Measurements from ENCODE around the gene CD300C. TPM values are rescaled to one million over a fixed set of nuclear protein-coding genes. Genes with fewer than 3 reads are reported as not detected.

Gene CD300C
- total RNA-seq, 1 experiment from 2014 or later, result not detected

GRCh38 chr17:74532115-74532514 is 13.8 kb downstream of the CD300C start:
- H3K27ac Mint-ChIP-seq (ENCODE audit: unreplicated experiment), result no peak overlapping the region
- TF ChIP-seq CTCF (IDR thresholded peaks at IDR 0.05; ENCODE audit: unreplicated experiment), result no peak
- CTCF ChIA-PET, result interaction anchor here (1.0 to 2.2 kb wide), 3 partner anchors 137 to 164 kb away, joined by 3 to 16 read pairs (median 5); partner anchors contain the start of gene GPR142
- no peak for DNase-seq
- intact Hi-C loops (cut with micrococcal nuclease; ENCODE audit: unreplicated experiment), result loop anchor here (5.0 kb wide), 1 partner anchor 155 kb away; no protein-coding TSS in a partner anchor
- no peaks in the 10 kb centered on the region for H3K4me1 Mint-ChIP-seq (ENCODE audit: low read depth, unreplicated experiment)
- no peaks in the 10 kb centered on the region for H3K9me3 Mint-ChIP-seq (ENCODE audit: low read depth, unreplicated experiment)
- BruUV-seq (replicated peaks), result no TSS peak
- no peak overlapping the region for H3K4me3 Mint-ChIP-seq (ENCODE audit: low read depth, unreplicated experiment)
- H3K36me3 Mint-ChIP-seq (ENCODE audit: insufficient read depth, unreplicated experiment), result no peaks in the 10 kb centered on the region
- peaks cover 79% of the 10 kb centered on the region for H3K27me3 Mint-ChIP-seq (ENCODE audit: unreplicated experiment)

DNA sequence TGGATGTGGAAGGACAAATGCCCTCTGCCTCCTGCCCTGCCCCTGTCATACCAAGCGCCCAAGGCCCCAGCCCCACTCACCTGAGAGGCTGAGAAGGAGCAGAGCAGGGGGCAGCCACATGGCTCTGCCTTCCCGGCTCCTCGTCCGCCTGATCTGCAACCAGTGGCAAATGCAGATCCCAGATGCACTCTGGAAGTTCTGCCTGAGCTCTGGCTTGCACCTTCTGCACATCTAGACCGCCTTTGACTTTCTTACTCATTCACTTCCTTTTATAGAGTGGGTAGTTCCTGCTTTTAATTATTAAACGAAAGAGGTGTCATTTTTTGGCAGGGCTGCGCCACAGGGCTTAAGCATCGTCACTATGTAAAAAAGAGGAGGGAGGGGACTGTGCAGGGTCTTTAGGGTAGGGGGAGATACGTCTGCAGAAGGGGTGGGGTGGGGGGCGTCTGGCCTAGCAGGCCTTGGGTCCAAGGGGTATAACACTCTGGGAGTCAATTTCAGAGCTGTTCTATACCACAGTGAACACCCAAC is 14.6 kb downstream of the CD300C start, which contains the start of gene CD300LB:
TSS of gene CD300LB (minus strand) at position 245 of the 531 bp plus-strand sequence. CDS start at position 120, 125 bp downstream.
- Mint-ChIP-seq H3K27ac (ENCODE audit: unreplicated experiment) (no peak within 1 kb of the TSS), H3K9me3 (ENCODE audit: low read depth, unreplicated experiment) (no peaks in the 10 kb centered on the region), H3K36me3 (ENCODE audit: insufficient read depth, unreplicated experiment) (no peaks in the 10 kb centered on the region), H3K4me1 (ENCODE audit: low read depth, unreplicated experiment) (no peaks in the 10 kb centered on the region), H3K4me3 (ENCODE audit: low read depth, unreplicated experiment) (no peak within 1 kb of the TSS), H3K27me3 (ENCODE audit: unreplicated experiment) (peaks cover 79% of the 10 kb centered on the region)
- TF ChIP-seq CTCF (IDR thresholded peaks at IDR 0.05; ENCODE audit: unreplicated experiment), result no peak
- BruUV-seq (replicated peaks), result no TSS peak
- CTCF ChIA-PET, result interaction anchor here (0.7 to 2.2 kb wide), 4 partner anchors 152 to 257 kb away, joined by 4 to 16 read pairs (median 4); partner anchors contain the start of gene GPR142
- intact Hi-C loops (cut with micrococcal nuclease; ENCODE audit: unreplicated experiment), result loop anchor here (5.0 kb wide), 1 partner anchor 154 kb away; no protein-coding TSS in a partner anchor
- DNase-seq, result no peak

DNA sequence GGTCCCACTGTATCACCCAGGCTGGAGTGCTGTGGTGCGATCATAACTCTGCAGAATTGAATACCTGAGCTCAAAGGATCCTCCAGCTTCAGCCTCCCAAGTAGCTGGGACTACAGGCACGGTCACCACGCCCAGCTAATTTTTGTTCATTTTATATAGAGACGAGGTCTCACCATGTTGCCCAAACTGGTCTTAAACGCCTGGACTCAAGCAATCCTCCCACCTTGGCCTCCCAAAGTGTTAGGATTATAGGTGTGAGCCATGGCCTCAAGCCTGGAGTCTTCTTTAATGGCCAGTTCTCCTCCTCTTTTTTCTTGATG is 15.1 kb downstream of the CD300C start:
- H3K4me3 Mint-ChIP-seq (ENCODE audit: low read depth, unreplicated experiment), result no peak overlapping the region
- no peaks in the 10 kb centered on the region for H3K4me1 Mint-ChIP-seq (ENCODE audit: low read depth, unreplicated experiment)
- CTCF ChIA-PET, result interaction anchor here (0.7 kb wide), 2 partner anchors 168 to 258 kb away, joined by 4 read pairs; no protein-coding TSS in a partner anchor

DNA sequence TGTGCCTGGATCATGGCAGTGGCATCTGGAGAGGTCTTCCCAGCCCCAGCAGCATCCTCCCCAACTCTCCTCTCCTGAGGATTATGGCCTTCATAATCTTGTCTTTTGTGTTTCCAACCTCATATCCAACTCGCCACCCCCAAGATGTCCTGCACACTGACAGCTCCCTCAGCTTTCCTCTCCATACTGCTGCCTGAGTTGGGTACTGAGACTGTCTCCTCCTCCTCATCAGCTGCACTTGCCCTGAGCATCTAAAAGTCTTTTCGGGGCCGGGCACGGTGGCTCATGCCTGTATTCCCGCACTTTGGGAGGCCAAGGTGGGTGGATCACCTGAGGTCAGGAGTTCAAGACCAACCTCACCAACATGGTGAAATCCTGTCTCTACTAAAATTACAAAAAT is 16.7 kb downstream of the CD300C start:
- peaks cover 94% of the 10 kb centered on the region for H3K27me3 Mint-ChIP-seq (ENCODE audit: unreplicated experiment)
- TF ChIP-seq CTCF (IDR thresholded peaks at IDR 0.05; ENCODE audit: unreplicated experiment), result no peak
- H3K4me3 Mint-ChIP-seq (ENCODE audit: low read depth, unreplicated experiment), result no peak overlapping the region
- intact Hi-C loops (cut with micrococcal nuclease; ENCODE audit: unreplicated experiment), result no loop called here
- no peak overlapping the region for H3K27ac Mint-ChIP-seq (ENCODE audit: unreplicated experiment)
- no peaks in the 10 kb centered on the region for H3K4me1 Mint-ChIP-seq (ENCODE audit: low read depth, unreplicated experiment)
- H3K9me3 Mint-ChIP-seq (ENCODE audit: low read depth, unreplicated experiment), result no peaks in the 10 kb centered on the region
- BruUV-seq (replicated peaks), result no TSS peak
- no peaks in the 10 kb centered on the region for H3K36me3 Mint-ChIP-seq (ENCODE audit: insufficient read depth, unreplicated experiment)
- CTCF ChIA-PET, result no interaction called here
- no peak for DNase-seq

More for the DNA sequence above, 15.1 kb downstream of the CD300C start:
- no peaks in the 10 kb centered on the region for H3K9me3 Mint-ChIP-seq (ENCODE audit: low read depth, unreplicated experiment)
- DNase-seq, result no peak
- H3K27ac Mint-ChIP-seq (ENCODE audit: unreplicated experiment), result no peak overlapping the region
- H3K36me3 Mint-ChIP-seq (ENCODE audit: insufficient read depth, unreplicated experiment), result no peaks in the 10 kb centered on the region
- intact Hi-C loops (cut with micrococcal nuclease; ENCODE audit: unreplicated experiment), result loop anchor here (5.0 kb wide), 1 partner anchor 153 kb away; no protein-coding TSS in a partner anchor
- H3K27me3 Mint-ChIP-seq (ENCODE audit: unreplicated experiment), result peaks cover 79% of the 10 kb centered on the region
- no peak for TF ChIP-seq CTCF (IDR thresholded peaks at IDR 0.05; ENCODE audit: unreplicated experiment)
- BruUV-seq (replicated peaks), result no TSS peak

Measured in Calu3 (cell line).